NCI-H82 treated with DMSO at 0.1 percent for 48 hours (cell line): ENCODE results near the gene ZNF22.
"Not testable (repeated sequence)": the region's sequence is repeated elsewhere in the genome, so short reads cannot be mapped to it uniquely, and the experiment has no call there.

ENCODE experiments used
- DNase-seq: peaks from one replicate; lab custom pipeline; 2025; ENCODE audit not compliant: unreplicated experiment; lab: John Stamatoyannopoulos, UW

The ZNF22 gene

DNA sequence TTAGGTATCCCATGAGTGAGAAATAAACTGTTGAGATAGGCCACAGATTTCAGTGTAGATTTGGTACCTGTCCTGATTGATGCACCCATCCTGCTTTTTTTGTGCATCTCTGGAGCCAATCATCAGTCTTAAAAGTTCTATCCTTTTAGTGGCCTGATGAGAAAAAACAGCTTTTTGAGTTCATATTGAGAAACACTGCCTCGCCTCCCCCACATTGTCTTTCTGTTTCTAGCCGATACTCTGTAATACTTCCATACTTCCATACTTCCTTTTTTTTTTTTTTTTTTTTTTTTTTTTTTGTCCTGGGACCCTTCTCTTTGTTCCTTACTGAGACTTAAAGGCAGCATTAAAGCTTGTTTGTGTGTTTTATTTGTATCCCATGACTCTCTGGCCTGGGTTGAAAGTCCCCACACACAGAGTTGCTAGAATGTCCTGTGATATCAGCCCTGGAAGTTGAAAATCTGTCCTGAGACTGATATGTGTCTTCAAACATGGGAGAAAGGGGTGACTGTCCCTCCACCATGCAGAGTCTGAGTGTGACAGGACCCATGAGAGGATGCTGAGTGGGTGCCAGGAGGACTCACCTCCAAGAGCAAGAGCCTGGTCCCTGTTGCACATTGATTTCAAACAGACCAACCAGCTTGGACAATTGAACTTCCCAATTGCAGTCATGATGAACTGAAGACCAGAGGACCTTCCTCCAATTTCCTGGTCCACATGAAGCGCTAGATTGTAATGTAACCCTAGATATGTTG lies 5.7 kb downstream of the ZNF22 start:
- no peak for DNase-seq

DNA sequence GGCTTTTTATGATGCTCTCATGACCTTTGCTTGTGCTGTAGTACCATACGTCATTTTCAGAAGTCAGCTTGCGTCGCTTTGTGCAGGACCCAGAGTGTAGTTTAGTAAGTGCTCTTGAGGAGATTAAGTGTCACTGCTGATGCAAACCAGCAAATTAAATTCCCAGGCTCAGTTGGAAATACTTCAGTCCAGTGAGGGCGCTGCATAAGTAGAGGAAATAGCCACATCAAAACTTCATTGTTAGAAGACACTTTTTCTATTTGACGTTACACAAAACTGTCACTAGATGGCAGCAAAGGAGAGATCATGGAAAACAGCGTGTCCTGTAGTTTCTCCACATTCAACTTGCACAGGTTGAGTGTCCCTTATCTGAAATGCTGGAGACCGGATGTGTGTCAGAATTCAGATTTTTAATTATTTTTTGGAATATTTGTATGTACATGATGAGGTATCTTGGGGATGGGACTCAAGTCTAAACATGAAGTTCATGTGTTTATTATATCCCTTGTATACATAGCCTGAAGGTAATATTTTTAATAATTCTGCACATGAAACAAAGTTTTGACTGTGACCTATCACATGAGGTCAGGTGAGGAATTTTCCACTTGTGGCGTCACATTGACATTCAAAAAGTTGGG lies 7.9 kb downstream of the ZNF22 start:
- peak; percentile 73 for DNase-seq

DNA sequence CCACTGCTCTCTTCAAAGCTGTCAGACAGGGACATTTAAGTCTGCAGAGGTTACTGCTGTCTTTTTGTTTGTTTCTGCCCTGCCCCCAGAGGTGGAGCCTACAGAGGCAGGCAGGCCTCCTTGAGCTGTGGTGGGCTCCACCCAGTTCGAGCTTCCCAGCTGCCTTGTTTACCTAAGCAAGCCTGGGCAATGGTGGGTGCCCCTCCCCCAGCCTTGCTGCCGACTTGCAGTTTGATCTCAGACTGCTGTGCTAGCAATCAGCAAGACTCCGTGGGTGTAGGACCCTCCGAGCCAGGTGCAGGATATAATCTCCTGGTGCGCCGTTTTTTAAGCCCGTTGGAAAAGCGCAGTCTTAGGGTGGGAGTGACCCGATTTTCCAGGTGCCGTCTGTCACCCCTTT lies 13.8 kb downstream of the ZNF22 start:
- DNase-seq: not testable (repeated sequence)

DNA sequence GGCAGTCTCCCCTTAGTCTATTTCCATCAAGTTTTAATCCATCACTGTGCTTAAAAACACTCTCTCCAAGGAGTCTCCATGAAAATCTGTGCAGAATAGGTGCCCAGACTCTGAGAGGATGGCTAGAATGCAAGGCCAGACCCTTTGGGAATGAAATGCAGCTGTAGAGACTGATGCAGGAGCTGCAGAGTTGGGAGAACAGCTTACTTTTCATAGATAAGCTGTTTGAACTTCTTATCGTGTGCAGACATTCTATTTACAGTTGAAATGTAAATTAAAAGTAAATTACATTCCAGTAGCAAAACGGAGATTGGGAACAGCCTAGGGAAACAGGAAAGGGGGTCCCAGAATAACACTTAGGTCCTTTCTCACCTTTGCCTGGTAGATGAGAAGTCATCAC lies 14.9 kb downstream of the ZNF22 start:
- DNase-seq: no peak

DNA sequence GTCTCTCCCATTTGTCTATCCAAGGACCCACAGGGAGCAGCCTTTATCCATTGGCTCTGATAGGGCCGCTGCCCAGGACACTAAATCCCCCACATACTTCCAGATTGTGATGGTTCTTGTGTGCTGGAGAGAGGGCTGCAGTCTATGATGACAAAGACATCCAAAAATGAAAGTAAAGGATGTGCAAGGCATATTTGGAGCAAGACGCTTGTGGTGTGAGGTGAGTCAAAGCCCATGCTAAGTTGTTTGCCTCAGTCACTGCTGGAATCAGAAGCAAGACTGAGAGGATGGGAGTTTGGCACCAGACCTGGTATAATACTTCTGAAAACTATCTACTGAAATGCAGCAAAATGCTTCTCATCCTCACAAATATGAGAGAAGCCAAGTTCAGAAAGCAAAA lies 22.7 kb downstream of the ZNF22 start:
- DNase-seq: no peak

DNA sequence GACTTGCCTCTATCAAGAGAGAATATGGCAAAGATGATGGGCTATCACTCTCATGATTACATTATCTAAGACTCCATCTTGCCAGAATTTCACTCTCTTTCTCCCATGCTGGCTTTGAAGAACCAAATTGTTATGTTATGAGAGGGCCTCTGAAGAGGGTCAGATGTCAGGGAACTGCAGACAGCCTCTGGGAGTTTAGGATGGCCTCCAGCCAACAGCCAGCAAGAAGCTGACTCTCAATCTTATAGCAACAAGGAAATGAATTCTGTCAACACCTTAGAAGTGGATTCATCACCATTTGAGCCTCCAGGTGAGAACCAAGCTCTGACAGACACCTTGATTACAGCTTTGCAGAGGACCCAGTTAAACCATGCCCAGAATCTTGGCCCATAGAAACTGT lies 33.6 kb downstream of the ZNF22 start:
- DNase-seq: no peak

DNA sequence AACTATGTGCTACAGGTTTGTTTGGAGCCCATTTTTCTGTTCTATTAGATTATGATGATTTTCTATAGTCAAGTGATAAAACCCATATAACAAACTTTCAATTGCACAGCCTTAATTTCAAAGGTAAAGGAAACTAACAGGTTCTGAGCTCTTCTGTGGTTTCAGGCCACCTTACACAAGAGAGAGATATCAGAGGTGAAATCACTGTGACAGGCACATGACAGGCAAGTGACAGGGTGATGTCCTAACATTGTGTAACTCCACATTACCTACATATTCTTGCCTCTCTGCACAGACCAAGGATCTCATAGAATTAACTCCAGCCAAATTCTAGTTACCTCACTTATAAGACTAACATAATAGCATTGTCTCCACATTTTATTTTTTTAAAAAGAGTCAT lies 35.0 kb downstream of the ZNF22 start:
- DNase-seq: no peak

DNA sequence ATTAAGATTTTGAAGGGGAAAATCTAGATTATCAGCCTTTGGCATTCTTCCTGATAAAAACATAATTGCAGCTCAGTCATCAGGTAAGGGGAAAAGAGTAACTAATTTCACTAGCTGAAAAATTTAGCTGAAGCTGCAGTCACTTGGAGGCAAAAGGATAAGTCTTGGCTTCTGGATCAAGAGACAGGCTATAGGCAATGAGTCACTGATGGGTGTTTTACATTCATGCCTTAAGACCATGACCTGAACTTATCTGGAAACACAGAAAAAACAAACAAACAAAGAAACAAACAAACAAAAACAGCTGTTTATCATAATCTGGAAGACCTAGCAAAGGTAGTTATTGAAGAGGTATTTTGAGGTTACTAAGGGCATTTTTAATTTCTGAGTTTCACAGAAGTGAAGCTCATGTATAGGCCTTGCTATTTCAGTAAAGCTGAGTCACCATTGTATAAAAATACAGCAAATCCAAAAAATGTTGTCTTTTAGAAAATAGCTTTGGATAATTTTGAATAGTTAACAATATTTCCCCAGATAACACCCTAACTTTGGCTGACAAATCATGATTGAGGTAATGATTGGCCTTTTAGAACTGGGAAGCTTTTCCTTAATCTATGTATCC lies 40.3 kb downstream of the ZNF22 start:
- no peak for DNase-seq

DNA sequence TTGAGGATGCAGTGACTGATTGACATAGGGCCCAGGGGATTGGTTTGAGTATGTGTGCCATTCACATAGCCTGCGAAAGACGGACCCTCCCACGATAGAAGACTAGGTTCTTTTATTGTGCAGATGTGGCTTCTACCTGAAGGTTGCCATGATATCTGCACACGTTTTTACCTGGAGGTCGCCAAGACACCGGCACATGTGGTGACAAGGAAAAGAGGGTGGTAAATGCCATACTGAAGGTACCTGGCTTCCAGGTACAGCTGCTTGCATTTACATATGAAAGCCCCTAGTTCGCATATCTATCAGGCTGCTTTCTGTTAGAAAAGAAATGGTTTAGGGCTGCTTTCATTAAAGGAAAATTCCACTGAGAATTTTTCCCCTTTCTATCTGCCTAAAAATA lies 43.6 kb downstream of the ZNF22 start:
- DNase-seq: no peak

DNA sequence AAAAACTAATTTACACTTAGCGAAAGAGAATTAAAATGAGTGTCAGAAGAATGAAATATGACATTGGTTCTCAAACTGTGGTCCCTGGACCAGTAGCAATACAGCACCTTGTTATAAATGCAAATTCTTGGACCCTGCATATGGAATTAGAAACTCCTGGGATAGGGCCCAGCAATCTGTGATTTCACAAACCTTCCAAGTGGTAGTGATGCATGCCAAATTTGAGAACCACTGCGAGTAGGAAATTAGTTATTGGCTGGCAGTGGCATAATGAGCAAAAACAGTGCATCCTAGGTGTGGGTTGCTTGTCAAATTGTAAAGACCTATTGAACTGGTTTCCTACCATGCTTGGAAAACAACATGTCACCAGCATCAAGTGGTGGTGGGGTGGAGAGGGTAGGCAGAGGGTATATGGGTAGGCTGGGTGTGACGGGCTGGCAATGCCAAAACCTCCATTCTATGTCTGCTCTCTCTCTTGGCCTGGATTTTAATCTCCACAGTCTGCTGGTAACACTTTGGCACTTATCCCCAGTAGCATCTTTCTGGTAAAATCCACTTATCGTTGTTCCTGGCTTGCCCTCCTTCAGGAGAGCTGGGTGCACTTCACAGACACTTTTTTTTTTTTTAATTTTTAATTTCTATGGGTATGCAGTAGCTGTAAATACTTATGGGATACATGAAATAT lies 50.0 kb downstream of the ZNF22 start:
- no peak for DNase-seq

DNA sequence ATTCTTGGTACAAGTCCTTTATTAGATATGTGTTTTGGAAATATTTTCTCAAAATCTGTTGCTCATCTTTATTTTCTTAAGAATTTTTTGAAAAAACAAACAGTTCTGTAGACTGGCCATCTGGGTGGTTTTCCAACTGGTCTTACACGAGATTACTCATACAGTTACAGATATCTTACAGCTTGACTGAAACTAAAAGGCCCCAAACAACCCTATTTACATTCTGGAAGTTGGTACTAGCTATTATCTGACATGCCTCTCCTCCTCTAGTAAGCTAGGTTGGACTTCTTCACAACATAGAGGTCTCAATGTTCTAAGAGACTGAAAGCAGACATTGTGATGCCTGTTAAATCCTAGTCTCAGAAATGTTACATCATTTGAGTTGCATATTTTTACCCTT lies 52.0 kb downstream of the ZNF22 start:
- DNase-seq: no peak

DNA sequence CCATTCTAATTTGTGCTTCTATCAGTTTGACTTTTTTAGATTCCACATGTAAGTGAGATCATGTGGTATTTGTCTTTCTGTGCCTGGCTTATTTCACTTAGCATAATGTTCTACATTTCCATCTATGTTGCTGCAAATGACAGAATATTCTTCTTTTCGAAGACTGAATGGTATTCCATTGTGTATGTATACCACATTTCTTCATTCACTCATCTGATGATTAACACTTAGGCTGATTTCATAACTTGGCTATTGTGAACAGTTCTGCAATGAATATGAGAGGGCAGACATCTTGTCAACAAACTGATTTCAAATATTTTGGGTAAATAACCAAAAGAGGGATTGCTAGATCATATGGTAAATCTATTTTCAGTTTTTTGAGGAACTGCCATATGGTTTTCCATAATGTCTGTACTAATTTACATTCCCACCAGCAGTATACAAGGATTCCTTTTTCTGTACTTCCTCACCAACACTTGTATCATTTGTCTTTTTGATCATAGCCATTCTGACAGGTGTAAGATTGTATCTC lies 52.9 kb downstream of the ZNF22 start:
- DNase-seq: no peak
